HTR-8/SVneo (cell line): ENCODE results near the gene FAH.
A peak's percentile ranks its signal among the peaks of the same experiment; 100 is the strongest.
"Not testable (repeated sequence)": the region's sequence is repeated elsewhere in the genome, so short reads cannot be mapped to it uniquely, and the experiment has no call there.

ENCODE experiments used
- DNase-seq: peaks from one replicate; pipeline ENCODE4 v3.0.0; 2011; ENCODE audit warnings: low spot score, mixed read lengths; ENCODE audit not compliant: insufficient read length
- FAIRE-seq: peaks from 2 replicates; lab custom pipeline; 2011; peaks lifted over from hg19 to GRCh38; lab: Jason Lieb, UNC

The FAH gene

GRCh38 chr15:80142646-80143045 lies 10.2 kb upstream of the FAH start:
- DNase-seq = no peak
- FAIRE-seq = no peak

- DNase-seq (no peak), FAIRE-seq (no peak)
Observed at GRCh38 chr15:80151148-80151547, 1.7 kb upstream of the FAH start.

- FAIRE-seq (no peak), DNase-seq (no peak)
Observed at GRCh38 chr15:80151576-80151975, 1.2 kb upstream of the FAH start.

GRCh38 chr15:80152180-80152895 lies 461 bp upstream of the FAH start:
- FAIRE-seq = peak; percentile 46

DNA sequence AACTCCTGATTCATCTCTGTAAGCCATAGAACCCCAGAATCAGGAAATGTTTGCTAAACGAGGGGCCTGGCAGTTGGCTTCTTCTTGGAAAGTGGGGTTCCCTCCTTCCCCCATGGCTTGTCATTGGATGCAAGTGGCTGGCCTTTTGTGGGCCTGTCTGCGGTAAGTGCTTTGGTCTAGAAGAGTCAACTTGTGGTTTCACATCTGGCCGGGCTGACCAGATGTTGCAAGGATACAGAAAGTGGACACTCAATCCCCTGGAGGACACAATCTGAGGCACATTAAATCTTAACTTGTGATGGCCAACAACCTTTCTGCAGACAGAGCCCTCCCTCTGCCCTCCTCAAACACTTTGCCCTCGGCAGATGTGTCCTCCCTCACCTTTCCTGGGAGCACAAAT lies 1.1 kb downstream of the FAH start:
- DNase-seq = no peak
- FAIRE-seq = no peak

More at GRCh38 chr15:80152180-80152895, 461 bp upstream of the FAH start:
- peak; percentile 91 for DNase-seq

DNA sequence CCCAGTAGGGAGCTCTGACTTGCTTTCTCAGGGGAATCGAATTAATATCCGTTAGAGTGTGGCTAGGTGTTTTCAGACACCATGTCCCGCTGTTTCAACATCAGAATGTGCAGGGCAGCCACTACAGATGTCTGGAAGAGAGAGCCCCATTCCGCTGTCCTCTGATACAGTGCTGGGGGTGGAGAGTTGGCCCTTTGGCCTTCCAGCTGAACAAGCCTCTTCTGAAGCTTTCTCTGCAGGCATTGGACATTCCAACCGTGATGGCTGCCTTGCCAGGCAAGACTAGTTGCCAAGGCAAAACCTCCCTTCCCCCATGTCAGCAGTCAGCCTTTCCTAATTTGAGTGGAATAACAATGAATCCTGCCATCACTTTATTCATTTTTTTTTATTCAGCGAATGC lies 1.5 kb downstream of the FAH start:
- FAIRE-seq (no peak), DNase-seq (no peak)

GRCh38 chr15:80155001-80155377 lies 2.2 kb downstream of the FAH start:
- DNase-seq (no peak), FAIRE-seq (no peak)

- DNase-seq, FAIRE-seq: not testable (repeated sequence)
Observed at GRCh38 chr15:80155378-80156175, 2.8 kb downstream of the FAH start.

DNA sequence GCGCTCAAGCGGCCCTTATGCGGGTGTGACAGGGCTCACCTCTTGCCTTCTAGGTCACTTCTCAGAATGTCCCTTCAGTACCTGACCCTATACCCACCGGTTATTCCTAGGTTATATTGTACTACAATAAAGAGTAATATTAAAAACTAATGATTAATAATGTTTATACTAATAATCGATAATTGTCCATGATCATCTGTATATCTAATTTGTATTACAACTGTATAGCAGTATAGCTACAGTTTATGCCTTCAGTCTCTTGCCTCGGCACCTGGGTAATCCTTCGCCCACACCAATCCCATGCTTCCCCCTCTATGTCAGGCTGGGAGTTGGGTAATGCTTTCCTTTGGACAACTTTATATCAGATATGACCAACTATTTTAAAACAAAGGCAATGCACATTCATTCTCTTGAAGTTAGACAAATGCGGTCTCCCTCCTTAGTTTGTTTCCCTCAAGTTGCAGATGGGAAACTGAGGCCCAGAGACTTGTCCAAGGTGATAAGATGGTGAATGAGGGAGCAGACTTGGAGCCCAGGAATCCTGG lies 3.4 kb downstream of the FAH start:
- no peak for DNase-seq
- FAIRE-seq = no peak

GRCh38 chr15:80157215-80157614 lies 4.4 kb downstream of the FAH start:
- FAIRE-seq = no peak
- DNase-seq = no peak

DNA sequence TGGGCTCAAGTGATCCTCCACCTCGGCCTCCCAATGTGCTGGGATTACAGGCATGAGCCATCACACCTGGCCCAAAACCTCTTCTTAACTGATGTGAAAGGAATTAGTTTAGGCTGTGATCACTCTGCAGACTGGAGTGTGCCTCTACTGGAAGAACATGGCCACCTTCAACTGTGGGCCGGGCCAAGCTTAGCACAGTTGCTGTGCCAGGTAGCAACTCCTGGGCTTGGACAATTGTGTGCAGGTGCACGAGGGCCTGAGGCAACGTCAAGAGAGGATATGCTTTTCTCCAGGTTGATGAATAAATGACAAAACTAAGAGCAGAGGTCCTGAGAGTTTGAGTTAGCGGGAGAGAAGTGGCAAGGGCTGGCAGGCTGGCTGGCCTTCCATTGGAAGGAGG lies 6.5 kb downstream of the FAH start:
- no peak for FAIRE-seq
- DNase-seq = no peak

DNA sequence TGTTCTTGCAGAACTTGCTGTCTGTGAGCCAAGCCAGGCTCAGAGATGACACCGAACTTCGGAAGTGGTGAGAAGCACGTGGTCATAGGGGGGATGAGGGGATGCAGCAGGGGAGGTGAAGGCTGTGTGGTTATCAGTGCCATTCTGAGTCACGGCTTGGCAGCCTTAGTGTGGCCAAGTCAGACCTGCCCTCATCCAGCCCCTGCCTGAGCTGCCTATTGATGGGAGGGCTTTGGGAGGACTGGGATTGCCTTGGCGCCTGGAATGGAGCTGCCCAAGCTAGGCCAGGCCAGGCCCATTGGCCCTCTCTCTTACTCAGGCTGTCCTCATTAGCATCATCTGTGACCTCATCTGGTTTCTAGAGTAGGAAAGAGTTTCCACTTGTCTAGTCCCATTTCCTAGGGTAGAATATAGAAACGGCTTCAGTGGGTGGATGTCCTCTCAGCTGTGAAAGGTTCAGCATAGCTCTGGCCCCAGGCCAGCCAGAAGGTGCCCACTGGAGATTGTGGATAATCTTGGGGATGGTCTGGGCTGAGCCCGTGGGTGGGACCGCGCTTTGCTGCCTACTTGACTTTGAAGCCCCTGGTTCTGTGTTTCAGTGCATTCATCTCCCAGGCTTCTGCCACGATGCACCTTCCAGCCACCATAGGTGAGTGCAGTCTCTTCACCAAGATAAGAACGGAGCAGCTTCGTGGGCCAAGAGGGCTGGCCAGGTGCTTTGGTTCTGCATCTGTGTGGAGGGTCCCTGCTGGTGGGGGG lies 7.2 kb downstream of the FAH start:
- DNase-seq = no peak
- no peak for FAIRE-seq

DNA sequence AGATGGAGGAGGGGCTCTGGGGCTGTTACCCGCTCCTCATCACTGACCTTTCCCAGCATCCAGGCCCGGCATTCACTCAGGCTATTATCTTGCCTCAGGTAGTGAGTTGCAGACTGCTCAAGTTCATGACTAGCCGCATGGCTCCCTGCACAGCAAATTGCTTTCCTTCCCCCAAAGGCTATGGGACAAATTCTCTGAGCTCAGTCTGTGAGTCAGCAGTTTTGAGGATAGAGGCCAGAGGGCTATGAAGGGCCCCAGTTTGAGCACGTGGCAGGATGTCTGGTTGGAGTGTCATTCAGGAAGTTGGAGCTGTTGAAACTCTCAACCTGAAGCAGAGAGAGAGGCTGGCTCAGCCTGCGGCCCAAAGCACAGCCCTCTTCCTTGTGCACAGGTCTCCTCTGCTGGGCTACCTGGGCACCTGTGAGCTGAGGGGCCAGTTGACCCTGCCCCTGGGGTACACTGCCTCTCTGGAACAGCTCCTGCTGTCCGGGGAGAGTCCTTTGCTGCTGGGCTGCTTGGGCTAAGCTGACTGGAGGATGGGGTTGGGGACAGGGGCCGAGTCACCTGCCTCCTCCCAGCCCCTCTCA lies 7.9 kb downstream of the FAH start:
- DNase-seq (peak; percentile 63), FAIRE-seq (no peak)

GRCh38 chr15:80161468-80162016 lies 8.7 kb downstream of the FAH start:
- FAIRE-seq = no peak
- no peak for DNase-seq

GRCh38 chr15:80162059-80162554 lies 9.3 kb downstream of the FAH start:
- no peak for FAIRE-seq

DNA sequence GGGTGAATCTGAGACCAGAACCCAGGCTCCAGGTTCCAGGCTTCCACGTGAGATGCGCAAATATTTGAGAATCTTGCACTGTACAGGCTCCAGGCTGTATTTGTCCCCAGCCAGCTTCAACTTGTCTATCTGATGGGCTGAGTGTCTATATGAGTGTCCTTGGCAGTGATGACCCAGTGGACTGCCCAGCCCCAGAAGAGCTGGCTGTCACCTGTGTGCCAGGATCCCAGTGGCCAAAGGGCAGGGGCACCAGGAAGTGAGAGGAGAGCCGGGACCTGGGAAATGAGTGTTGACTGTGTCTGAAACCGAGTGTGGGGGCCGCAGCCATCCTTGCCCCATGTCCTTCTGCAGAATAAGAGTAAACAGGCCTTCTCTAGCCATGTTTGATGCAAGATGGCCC lies 10.4 kb downstream of the FAH start:
- FAIRE-seq = no peak
- no peak for DNase-seq

More at GRCh38 chr15:80162059-80162554, 9.3 kb downstream of the FAH start:
- no peak for DNase-seq

DNA sequence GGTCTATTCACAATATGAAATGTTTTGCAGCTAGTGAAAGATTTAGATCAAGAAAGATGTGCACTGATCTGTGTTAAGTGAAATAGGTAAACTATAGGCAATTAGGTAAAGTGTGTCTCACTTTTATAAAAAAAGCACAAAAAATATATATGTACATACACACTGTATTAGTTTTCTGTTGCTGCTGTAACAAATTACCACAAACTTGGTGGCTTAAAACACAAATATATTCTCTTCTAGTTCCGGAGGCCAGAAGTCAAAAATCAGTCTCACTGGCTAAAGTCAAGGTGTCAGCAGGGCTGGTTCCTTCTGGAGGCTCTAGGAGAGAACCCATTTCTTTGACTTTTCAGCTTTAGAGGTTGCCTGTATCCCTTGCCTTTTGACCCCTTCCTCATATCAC lies 11.1 kb downstream of the FAH start:
- DNase-seq (no peak), FAIRE-seq (no peak)

- no peak for FAIRE-seq
- no peak for DNase-seq
Observed at GRCh38 chr15:80167936-80168335, 15.1 kb downstream of the FAH start.

DNA sequence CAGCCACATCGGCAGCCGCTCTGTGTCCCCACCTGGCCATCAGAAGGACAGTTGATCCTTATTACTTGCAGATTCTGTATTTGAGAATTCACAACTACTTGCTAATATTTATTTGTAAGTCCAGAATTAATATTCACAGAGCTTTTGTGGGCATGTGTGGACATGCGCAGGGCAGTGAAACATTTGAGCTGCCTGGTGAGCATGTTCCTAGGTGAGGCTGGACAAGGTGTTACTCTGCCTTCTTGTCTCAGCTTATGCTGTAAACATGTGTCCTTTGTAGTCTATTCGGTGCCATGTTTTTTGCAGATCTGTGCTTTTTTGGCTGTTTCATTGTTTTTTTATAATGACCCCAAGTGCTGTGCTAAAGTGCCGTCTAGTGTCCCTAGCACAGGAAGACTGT lies 15.6 kb downstream of the FAH start:
- DNase-seq (no peak), FAIRE-seq (no peak)
